ENCODE data around the gene RABEP1.

DNA sequence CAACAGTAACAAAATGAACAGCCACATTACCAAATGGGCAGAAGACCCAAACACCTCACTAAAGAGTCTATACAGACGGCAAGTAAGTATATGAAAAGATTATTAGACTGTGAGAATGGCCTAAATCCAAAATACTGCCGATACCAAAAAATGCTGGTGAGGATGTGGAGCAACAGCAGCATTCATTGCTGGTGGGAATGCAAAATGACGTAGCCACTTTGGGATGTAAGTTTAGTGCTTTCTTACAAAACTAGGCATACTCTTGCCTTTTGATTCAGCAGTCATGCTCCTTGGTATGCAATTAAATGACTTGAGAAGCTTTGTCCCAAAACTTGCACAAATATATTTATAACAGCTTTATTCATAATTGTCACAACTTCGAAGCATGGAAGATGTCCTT, 43.8 kb downstream of the RABEP1 start:
- no peak for TF ChIP-seq GATA3 (IDR thresholded peaks at IDR 0.05; ENCODE audit: low read depth, low read length)
- TF ChIP-seq GATA2 (IDR thresholded peaks at IDR 0.05; ENCODE audit: low read depth, low read length) = no peak
